ENCODE data around the gene LGI4.
A peak's percentile ranks its signal among the peaks of the same experiment; 100 is the strongest.
"Not testable (repeated sequence)": the region's sequence is repeated elsewhere in the genome, so short reads cannot be mapped to it uniquely, and the experiment has no call there.

The LGI4 gene

GRCh38 chr19:35160629-35161433 lies 26.0 kb upstream of the LGI4 start:
- no peak for DNase-seq

GRCh38 chr19:35159606-35160005 lies 24.7 kb upstream of the LGI4 start:
- no peak for DNase-seq

- DNase-seq, result no peak
These were observed 22.6 kb upstream of the LGI4 start for GRCh38 chr19:35157431-35157830.

GRCh38 chr19:35156673-35157014 lies 21.8 kb upstream of the LGI4 start:
- peak in 1 of 2 experiments; percentile 37 for DNase-seq

- DNase-seq, result no peak
These were observed 21.3 kb upstream of the LGI4 start for GRCh38 chr19:35155981-35156672.

- DNase-seq, result no peak
These were observed 20.6 kb upstream of the LGI4 start for GRCh38 chr19:35155441-35155840.

- peak in 1 of 2 experiments; percentile 32 for DNase-seq
These were observed 19.9 kb upstream of the LGI4 start, which contains the start of gene FXYD5 for GRCh38 chr19:35154525-35155406. Gene FXYD5 (plus strand): TSS chr19:35154735. CDS start chr19:35155551, 816 bp downstream.

GRCh38 chr19:35153701-35154524 lies 19.1 kb upstream of the LGI4 start:
- DNase-seq, result peak in 1 of 2 experiments; percentile 40

GRCh38 chr19:35153129-35153522 lies 18.3 kb upstream of the LGI4 start:
- not testable (repeated sequence) for DNase-seq

- DNase-seq, result no peak
These were observed 16.6 kb upstream of the LGI4 start for GRCh38 chr19:35151273-35152065.

- no peak for DNase-seq
These were observed 15.6 kb upstream of the LGI4 start for GRCh38 chr19:35150445-35150844.

GRCh38 chr19:35149463-35149862 lies 14.6 kb upstream of the LGI4 start:
- DNase-seq, result no peak

GRCh38 chr19:35146746-35147459 lies 12.0 kb upstream of the LGI4 start:
- DNase-seq, result no peak

GRCh38 chr19:35144600-35145436 lies 10.0 kb upstream of the LGI4 start:
- peak; percentile 39 to 55 for DNase-seq

GRCh38 chr19:35144259-35144599 lies 9.4 kb upstream of the LGI4 start:
- DNase-seq, result no peak

GRCh38 chr19:35143818-35144217 lies 9.0 kb upstream of the LGI4 start:
- DNase-seq, result no peak

- peak; percentile 20 to 65 for DNase-seq
These were observed 8.4 kb upstream of the LGI4 start, which contains the start of gene FXYD7 for GRCh38 chr19:35143231-35143715. Gene FXYD7 (plus strand): TSS chr19:35143255. CDS start chr19:35143334, 79 bp downstream.

GRCh38 chr19:35142606-35143230 lies 7.9 kb upstream of the LGI4 start:
- peak in 1 of 2 experiments; percentile 39 for DNase-seq

Measured in NCI-H524 (cell line).